Activated naive CD8-positive, alpha-beta T cell treated with anti-CD3 and anti-CD28 coated beads for 36 hours (primary cell): ENCODE measurements around the gene ZNF19. TPM values are rescaled to one million over a fixed set of nuclear protein-coding genes. Genes with fewer than 3 reads are reported as not detected.

ENCODE experiments used
- DNase-seq: peaks from one replicate; pipeline ENCODE4 v3.0.0; 2021
- H3K27ac Mint-ChIP-seq: one replicate; pipeline ENCODE4 v1.8.0; 2022; ENCODE audit warnings: mild to moderate bottlenecking, moderate library complexity, mixed read lengths
- H3K27me3 Mint-ChIP-seq: one replicate; pipeline ENCODE4 v1.8.0; 2022; ENCODE audit warnings: mild to moderate bottlenecking, mixed read lengths
- H3K36me3 Mint-ChIP-seq: one replicate; pipeline ENCODE4 v1.8.0; 2021; ENCODE audit warnings: mild to moderate bottlenecking, mixed read lengths
- H3K4me1 Mint-ChIP-seq: one replicate; pipeline ENCODE4 v1.8.0; 2021; ENCODE audit warnings: mixed read lengths
- H3K4me3 Mint-ChIP-seq: one replicate; pipeline ENCODE4 v1.8.0; 2022; ENCODE audit warnings: mild to moderate bottlenecking, moderate library complexity, mixed read lengths
- H3K9me3 Mint-ChIP-seq: one replicate; pipeline ENCODE4 v1.8.0; 2022; ENCODE audit warnings: mixed read lengths
- total RNA-seq, 2 experiments: library from RNA; stranded (reverse); gene quantifications; one replicate each; pipeline ENCODE4 v1.2.3, GENCODE V29; 2021

Gene ZNF19
- total RNA-seq, 2 experiments from 2014 or later = 3.0 to 3.6 TPM

DNA sequence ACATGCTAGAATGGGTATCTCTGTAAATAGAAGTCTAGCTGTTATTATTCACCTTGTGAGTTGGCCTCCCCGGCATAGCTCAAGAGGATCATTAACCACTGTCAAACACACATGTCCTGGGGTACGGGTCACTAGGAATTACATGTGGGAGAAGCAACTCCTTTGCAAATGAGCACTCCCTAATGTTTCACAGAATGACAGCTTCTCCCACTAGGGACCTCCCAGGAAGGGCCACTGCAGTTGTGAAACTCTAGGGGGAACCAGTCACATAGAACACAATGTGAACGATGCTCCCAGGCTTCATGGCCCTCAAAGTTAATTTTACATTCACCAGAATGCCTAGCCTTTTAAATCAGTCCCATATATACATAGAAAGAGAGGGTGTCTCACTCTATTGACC lies 12.4 kb upstream of the ZNF19 start:
- no peaks in the 10 kb centered on the region for H3K4me1 Mint-ChIP-seq
- no peak overlapping the region for H3K4me3 Mint-ChIP-seq
- no peaks in the 10 kb centered on the region for H3K9me3 Mint-ChIP-seq
- peaks cover 3% of the 10 kb centered on the region for H3K27me3 Mint-ChIP-seq
- peaks cover 1% of the 10 kb centered on the region for H3K36me3 Mint-ChIP-seq
- no peak for DNase-seq
- no peak overlapping the region for H3K27ac Mint-ChIP-seq

- no peaks in the 10 kb centered on the region for H3K4me1 Mint-ChIP-seq
- no peak overlapping the region for H3K27ac Mint-ChIP-seq
- no peak for DNase-seq
- H3K36me3 Mint-ChIP-seq = peaks cover 1% of the 10 kb centered on the region
- peaks cover 3% of the 10 kb centered on the region for H3K27me3 Mint-ChIP-seq
- no peaks in the 10 kb centered on the region for H3K9me3 Mint-ChIP-seq
- no peak overlapping the region for H3K4me3 Mint-ChIP-seq
Observed at GRCh38 chr16:71500964-71501363, 11.8 kb upstream of the ZNF19 start.

DNA sequence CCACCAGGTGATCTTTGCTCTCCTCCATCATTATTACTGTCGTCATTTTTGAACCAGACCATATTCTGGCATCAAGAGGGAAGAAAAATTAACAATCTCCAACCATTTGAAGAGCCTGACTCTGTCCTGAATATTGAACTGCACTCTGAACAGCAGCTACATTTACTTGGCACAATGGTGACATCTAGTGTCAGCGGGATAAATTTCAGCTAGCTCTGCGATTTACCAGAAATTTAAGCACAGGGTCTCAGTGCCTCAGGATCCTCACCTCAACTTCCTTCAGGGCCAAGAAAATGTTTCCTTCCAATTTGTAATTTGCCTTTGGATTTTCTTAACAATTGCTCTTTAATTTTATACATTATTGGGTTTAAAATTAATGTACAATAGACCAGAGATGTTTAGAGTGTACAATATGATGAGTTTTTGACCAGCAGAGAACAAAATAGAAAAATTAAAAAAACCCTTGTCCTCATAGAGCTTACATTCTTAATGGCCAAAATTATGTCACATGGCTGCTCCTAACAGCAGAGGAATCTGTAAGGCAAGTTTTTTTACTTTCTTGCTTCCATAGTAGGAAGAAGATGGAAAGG lies 10.7 kb upstream of the ZNF19 start:
- Mint-ChIP-seq H3K27ac (no peak overlapping the region), H3K4me3 (no peak overlapping the region), H3K27me3 (peaks cover 3% of the 10 kb centered on the region), H3K4me1 (no peaks in the 10 kb centered on the region), H3K36me3 (peaks cover 1% of the 10 kb centered on the region), H3K9me3 (no peaks in the 10 kb centered on the region)
- peak; percentile 28 for DNase-seq

DNA sequence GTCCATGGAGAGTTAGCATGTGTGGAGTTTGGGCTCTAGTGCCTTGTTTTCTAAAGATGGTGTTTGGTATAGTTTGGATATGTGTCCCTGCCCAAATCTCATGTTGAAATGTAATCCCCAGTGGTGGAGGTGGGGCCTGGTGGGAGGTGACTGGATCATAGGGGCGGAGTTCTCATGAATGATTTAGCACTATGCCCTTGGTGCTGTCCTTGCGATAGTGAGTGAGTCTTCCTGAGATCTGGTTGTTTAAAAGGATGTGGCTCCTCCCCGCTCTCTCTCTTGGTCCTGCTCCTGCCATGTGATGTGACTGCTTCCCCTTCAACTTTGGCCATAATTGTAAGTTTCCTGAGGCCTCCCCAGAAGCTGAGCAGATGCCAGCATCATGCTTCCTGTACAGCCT lies 8.9 kb upstream of the ZNF19 start:
- Mint-ChIP-seq H3K27me3 (peaks cover 3% of the 10 kb centered on the region), H3K4me3 (no peak overlapping the region), H3K36me3 (peaks cover 1% of the 10 kb centered on the region), H3K27ac (no peak overlapping the region), H3K9me3 (no peaks in the 10 kb centered on the region), H3K4me1 (no peaks in the 10 kb centered on the region)
- DNase-seq = no peak

GRCh38 chr16:71493213-71493612 lies 4.1 kb upstream of the ZNF19 start:
- Mint-ChIP-seq H3K36me3 (peaks cover 1% of the 10 kb centered on the region), H3K9me3 (no peaks in the 10 kb centered on the region), H3K27me3 (no peaks in the 10 kb centered on the region), H3K4me1 (peaks cover 4% of the 10 kb centered on the region), H3K4me3 (no peak overlapping the region), H3K27ac (no peak overlapping the region)
- DNase-seq = no peak

GRCh38 chr16:71492786-71493185 lies 3.7 kb upstream of the ZNF19 start:
- Mint-ChIP-seq H3K27me3 (no peaks in the 10 kb centered on the region), H3K9me3 (no peaks in the 10 kb centered on the region), H3K4me1 (peaks cover 4% of the 10 kb centered on the region), H3K27ac (no peak overlapping the region), H3K36me3 (no peaks in the 10 kb centered on the region), H3K4me3 (no peak overlapping the region)
- DNase-seq = no peak

GRCh38 chr16:71491054-71491453 lies 1.9 kb upstream of the ZNF19 start:
- no peaks in the 10 kb centered on the region for H3K9me3 Mint-ChIP-seq
- DNase-seq = no peak
- no peak overlapping the region for H3K27ac Mint-ChIP-seq
- H3K36me3 Mint-ChIP-seq = no peaks in the 10 kb centered on the region
- H3K27me3 Mint-ChIP-seq = no peaks in the 10 kb centered on the region
- peaks cover 4% of the 10 kb centered on the region for H3K4me1 Mint-ChIP-seq
- H3K4me3 Mint-ChIP-seq = no peak overlapping the region

GRCh38 chr16:71490361-71490760 lies 1.2 kb upstream of the ZNF19 start:
- Mint-ChIP-seq H3K27ac (no peak overlapping the region), H3K36me3 (no peaks in the 10 kb centered on the region), H3K4me3 (no peak overlapping the region), H3K4me1 (peaks cover 4% of the 10 kb centered on the region), H3K9me3 (no peaks in the 10 kb centered on the region), H3K27me3 (no peaks in the 10 kb centered on the region)
- no peak for DNase-seq

GRCh38 chr16:71484006-71484893 lies 4.9 kb downstream of the ZNF19 start:
- Mint-ChIP-seq H3K9me3 (no peaks in the 10 kb centered on the region), H3K27ac (peak overlapping the region; percentile 63), H3K4me1 (peaks cover 17% of the 10 kb centered on the region), H3K27me3 (no peaks in the 10 kb centered on the region), H3K36me3 (no peaks in the 10 kb centered on the region), H3K4me3 (peak overlapping the region; percentile 82)
- peak; percentile 79 for DNase-seq

DNA sequence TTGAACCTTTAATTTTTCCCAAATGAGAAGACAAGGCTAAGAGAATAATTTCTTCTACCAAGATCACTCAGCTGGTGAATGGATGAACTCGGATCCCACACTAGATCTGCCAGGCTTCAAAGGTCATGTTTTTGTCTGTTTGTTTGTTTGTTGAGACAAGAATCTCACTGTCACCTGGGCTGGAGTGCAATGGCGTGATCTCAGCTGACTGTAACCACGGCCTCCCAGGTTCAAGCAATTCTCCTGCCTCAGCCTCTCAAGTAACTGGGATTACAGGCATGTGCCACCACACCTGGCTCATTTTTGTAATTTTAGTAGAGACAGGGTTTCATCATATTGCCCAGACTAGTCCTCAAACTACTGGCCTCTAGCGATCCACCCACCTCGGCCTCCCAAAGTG lies 6.6 kb downstream of the ZNF19 start:
- no peak overlapping the region for H3K27ac Mint-ChIP-seq
- no peaks in the 10 kb centered on the region for H3K9me3 Mint-ChIP-seq
- H3K27me3 Mint-ChIP-seq = no peaks in the 10 kb centered on the region
- peaks cover 17% of the 10 kb centered on the region for H3K4me1 Mint-ChIP-seq
- no peak for DNase-seq
- H3K36me3 Mint-ChIP-seq = no peaks in the 10 kb centered on the region
- H3K4me3 Mint-ChIP-seq = no peak overlapping the region

GRCh38 chr16:71480956-71481355 lies 8.2 kb downstream of the ZNF19 start:
- Mint-ChIP-seq H3K36me3 (peaks cover 3% of the 10 kb centered on the region), H3K4me1 (peaks cover 19% of the 10 kb centered on the region), H3K27me3 (no peaks in the 10 kb centered on the region), H3K4me3 (no peak overlapping the region), H3K9me3 (no peaks in the 10 kb centered on the region), H3K27ac (no peak overlapping the region)
- DNase-seq = no peak

- H3K9me3 Mint-ChIP-seq = no peaks in the 10 kb centered on the region
- H3K27me3 Mint-ChIP-seq = no peaks in the 10 kb centered on the region
- H3K36me3 Mint-ChIP-seq = peaks cover 8% of the 10 kb centered on the region
- DNase-seq = no peak
- H3K4me3 Mint-ChIP-seq = no peak overlapping the region
- H3K27ac Mint-ChIP-seq = no peak overlapping the region
- peaks cover 15% of the 10 kb centered on the region for H3K4me1 Mint-ChIP-seq
Observed at GRCh38 chr16:71479420-71479819, 9.7 kb downstream of the ZNF19 start.

DNA sequence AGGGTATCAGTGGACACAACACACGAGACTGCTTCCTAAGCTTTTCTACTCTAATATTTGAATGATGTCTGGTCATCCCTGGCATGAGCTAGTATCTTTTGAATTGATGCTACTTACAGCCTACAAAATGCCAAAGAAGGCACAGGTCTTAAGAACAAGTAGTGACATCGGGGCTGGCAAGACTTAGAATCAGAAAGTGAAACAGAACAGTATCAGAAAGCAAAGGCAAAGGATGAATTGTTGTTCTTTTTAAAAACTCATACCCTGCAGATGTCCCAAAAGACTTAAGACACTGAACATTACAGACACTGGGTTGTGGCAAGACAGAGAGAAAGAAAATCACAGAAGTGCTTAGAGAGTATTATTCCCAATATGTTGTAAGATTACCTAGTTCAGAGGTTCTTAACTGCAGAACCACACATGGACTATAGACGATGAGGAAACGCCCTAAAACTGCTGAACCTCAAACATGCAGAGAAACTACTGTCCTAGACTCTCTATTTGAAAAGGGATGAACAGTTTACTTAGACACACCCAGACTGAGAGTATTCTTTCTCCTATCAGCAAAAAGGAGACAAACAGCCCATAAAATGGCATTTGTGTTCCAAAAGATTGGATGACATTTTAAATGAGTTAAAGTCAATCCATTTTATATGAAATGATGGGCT lies 12.5 kb downstream of the ZNF19 start:
- no peaks in the 10 kb centered on the region for H3K27me3 Mint-ChIP-seq
- H3K27ac Mint-ChIP-seq = no peak overlapping the region
- peaks cover 8% of the 10 kb centered on the region for H3K36me3 Mint-ChIP-seq
- H3K9me3 Mint-ChIP-seq = no peaks in the 10 kb centered on the region
- no peak overlapping the region for H3K4me3 Mint-ChIP-seq
- DNase-seq = no peak
- peaks cover 7% of the 10 kb centered on the region for H3K4me1 Mint-ChIP-seq

- H3K4me1 Mint-ChIP-seq = peaks cover 3% of the 10 kb centered on the region
Observed at GRCh38 chr16:71474864-71475263, 14.3 kb downstream of the ZNF19 start.

DNA sequence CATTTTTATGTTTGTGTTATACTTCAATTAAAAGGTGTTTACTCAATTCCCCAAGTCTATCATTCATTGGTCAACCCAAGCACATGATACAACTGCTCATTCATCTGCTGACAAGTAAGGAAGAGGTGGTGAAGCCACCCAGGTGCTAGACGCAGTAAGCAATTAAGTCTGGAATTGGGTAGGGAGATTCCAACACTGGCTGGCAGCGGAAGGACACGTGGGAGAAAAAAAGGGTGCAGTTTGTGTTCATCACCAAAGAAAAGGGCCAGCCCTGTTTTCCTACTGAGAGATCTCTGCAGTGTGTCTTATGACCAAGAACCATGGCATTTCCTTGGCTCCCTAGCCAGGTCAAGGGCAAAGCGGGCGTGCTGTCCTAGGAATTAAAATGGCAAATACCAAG lies 15.2 kb downstream of the ZNF19 start:
- Mint-ChIP-seq H3K27me3 (no peaks in the 10 kb centered on the region), H3K4me1 (peaks cover 2% of the 10 kb centered on the region), H3K36me3 (peaks cover 13% of the 10 kb centered on the region), H3K9me3 (no peaks in the 10 kb centered on the region), H3K27ac (no peak overlapping the region), H3K4me3 (no peak overlapping the region)
- no peak for DNase-seq

More at GRCh38 chr16:71474864-71475263, 14.3 kb downstream of the ZNF19 start:
- H3K9me3 Mint-ChIP-seq = no peaks in the 10 kb centered on the region
- H3K27me3 Mint-ChIP-seq = no peaks in the 10 kb centered on the region
- H3K36me3 Mint-ChIP-seq = peaks cover 8% of the 10 kb centered on the region
- no peak overlapping the region for H3K4me3 Mint-ChIP-seq
- no peak for DNase-seq
- no peak overlapping the region for H3K27ac Mint-ChIP-seq
